Subcutaneous adipose tissue (tissue), 4 donors: ENCODE measurements around the gene TNNT3. TPM values are rescaled to one million over a fixed set of nuclear protein-coding genes. Genes with fewer than 3 reads are reported as not detected.

ENCODE experiments used
- CTCF ChIP-seq: fragments of 450-650 bp; IDR thresholded peaks from one replicate; pipeline ENCODE4 v1.5.1; 2016; ENCODE audit warnings: low read depth, mild to moderate bottlenecking, control low read depth, antibody characterized with exemption, moderate library complexity
- total RNA-seq, 4 donors: library from RNA; depleted of rRNA; stranded (reverse); fragments of >200 nt; gene quantifications; one replicate each; pipeline ENCODE4 v1.1.0, GENCODE V29; 2016

Gene TNNT3
- total RNA-seq, 4 donors from 2014 or later = 7.7 to 29.0 (median 10.2) TPM

- no peak for TF ChIP-seq CTCF
Observed at GRCh38 chr11:1875093-1875850, 44.2 kb upstream of the TNNT3 start.

GRCh38 chr11:1876361-1877063, 43.0 kb upstream of the TNNT3 start:
- TF ChIP-seq CTCF = no peak

- no peak for TF ChIP-seq CTCF
Observed at GRCh38 chr11:1877211-1878136, 42.0 kb upstream of the TNNT3 start.

- no peak for TF ChIP-seq CTCF
Observed at GRCh38 chr11:1878137-1879031, 41.1 kb upstream of the TNNT3 start.

GRCh38 chr11:1879342-1879940, 40.1 kb upstream of the TNNT3 start:
- TF ChIP-seq CTCF = no peak

GRCh38 chr11:1879941-1880720, 39.4 kb upstream of the TNNT3 start:
- TF ChIP-seq CTCF = no peak
